GM13977 (cell line): ENCODE results near the gene IYD.

Experiments used
- DNase-seq: peaks from one replicate; pipeline ENCODE4 v3.0.0; 2012; ENCODE audit warnings: low spot score
- CTCF ChIP-seq: IDR thresholded peaks from 2 replicates; pipeline ENCODE4 v1.5.1; 2012; ENCODE audit warnings: mild to moderate bottlenecking, control low read depth; ENCODE audit not compliant: insufficient read depth; ENCODE audit errors: extremely low read depth, missing control alignments
- in situ Hi-C: fragments of 300-500 bp; cut with MboI; formaldehyde crosslinking; loops from one replicate; pipeline ENCODE4 v1.12.0; 2022; ENCODE audit warnings: low sequenced_read_pairs, low pct_unique_long_range_greater_than_20kb, mixed read lengths, inconsistent platforms; ENCODE audit not compliant: unreplicated experiment

Gene IYD

GRCh38 chr6:150403458-150404246, 34.8 kb downstream of the IYD start:
- DNase-seq = no peak
- TF ChIP-seq CTCF = no peak
- in situ Hi-C loops = no loop called here

DNA sequence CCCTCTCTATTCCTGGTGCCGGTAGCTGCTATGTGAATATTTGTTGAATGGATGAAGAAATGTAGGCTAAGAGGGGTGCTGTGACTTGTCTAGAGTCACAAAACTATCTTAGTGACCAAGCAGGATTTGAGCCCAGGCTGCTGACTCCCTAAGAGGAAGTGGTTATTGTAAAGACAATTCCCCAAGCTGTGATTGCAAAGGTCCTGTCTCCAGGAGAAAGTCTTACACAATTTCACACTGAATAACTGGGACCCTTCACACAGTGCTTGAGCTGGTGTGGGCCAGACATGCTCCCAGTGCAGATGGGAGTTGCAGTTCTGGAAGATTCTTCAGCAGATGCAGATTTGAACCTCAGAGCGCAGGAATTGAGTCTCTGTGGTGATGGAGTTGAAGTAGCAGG, 38.1 kb downstream of the IYD start:
- in situ Hi-C loops = no loop called here
- TF ChIP-seq CTCF = no peak
- DNase-seq = no peak

DNA sequence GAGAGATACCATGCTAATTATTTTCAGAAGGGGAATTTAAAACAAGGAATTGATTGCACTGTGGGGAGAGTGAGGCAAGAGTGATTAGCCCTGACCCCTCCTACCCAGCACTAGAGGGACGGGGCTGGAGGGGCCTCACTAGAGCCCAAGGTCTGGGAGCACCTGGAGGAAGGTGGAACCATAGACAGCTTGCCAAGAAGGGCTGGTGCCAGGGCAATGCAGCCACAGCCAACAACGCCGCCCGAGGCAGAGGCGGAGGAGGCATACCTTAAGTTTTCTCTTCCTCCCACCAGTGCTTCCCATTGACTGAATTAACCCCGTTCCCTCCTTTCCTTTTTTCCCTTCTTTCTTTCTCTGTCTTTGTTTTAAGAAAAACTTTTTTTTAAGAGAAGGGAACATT, 40.0 kb downstream of the IYD start:
- no peak for TF ChIP-seq CTCF
- in situ Hi-C loops = no loop called here
- no peak for DNase-seq

- no peak for TF ChIP-seq CTCF
- no peak for DNase-seq
- in situ Hi-C loops = loop anchor here (10.0 kb wide), 1 partner anchor 405 kb away; no protein-coding TSS in a partner anchor
Measured at GRCh38 chr6:150409576-150410066, 40.8 kb downstream of the IYD start.

DNA sequence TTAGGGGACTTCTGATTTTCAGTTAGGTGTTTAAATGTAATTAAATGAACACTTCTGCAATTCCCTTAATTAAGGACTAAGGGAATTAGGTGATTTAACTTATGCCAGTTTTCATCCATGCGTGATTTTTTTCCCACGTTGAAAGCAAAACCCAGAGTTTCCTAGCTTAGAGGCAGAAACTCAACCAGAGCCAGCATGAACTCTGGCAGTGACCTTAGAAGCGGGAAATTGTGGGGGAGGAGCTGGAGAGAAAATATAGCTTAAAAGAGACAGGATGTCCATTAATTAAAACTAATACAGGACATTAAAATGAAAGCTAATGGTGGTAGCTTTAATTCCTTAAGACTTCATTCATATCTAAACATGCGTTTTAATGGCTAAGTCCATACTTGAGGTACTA, 41.6 kb downstream of the IYD start:
- no peak for TF ChIP-seq CTCF
- DNase-seq = no peak
- in situ Hi-C loops = loop anchor here (10.0 kb wide), 1 partner anchor 404 kb away; no protein-coding TSS in a partner anchor

DNA sequence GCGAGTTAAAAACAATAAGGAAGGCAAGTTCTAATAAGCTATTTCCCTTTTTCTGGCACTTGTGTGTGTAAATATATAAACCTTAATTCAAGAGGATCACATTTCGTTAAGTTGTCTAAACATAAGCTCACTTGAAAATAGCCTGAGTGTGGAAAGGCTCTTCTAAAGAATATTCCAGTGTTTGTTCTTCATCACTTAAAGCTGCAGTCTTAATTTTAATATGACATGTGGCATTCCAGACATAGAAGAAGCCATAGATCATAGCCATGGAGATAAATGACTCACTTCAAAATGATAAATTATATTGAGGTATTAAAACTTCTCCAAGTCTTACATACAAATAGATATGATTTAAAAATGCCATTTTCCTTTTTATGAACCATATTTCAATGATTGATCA, 42.1 kb downstream of the IYD start:
- no peak for TF ChIP-seq CTCF
- DNase-seq = no peak
- in situ Hi-C loops = loop anchor here (10.0 kb wide), 1 partner anchor 404 kb away; no protein-coding TSS in a partner anchor
